PFSK-1 (cell line): Measurements from ENCODE around the gene SEPTIN2. TPM values are rescaled to one million over a fixed set of nuclear protein-coding genes. Genes with fewer than 3 reads are reported as not detected.

Experiments
- FOXP2 ChIP-seq: optimal IDR thresholded peaks from 2 replicates; pipeline ENCODE3; 2011; ENCODE audit warnings: borderline replicate concordance, control low read depth, inconsistent platforms; ENCODE audit not compliant: insufficient read depth; ENCODE audit errors: extremely low read length, extremely low read depth
- POLR2AphosphoS5 ChIP-seq: IDR thresholded peaks from 2 replicates; pipeline ENCODE4 v1.6.1; 2012; ENCODE audit warnings: low read depth, mild to moderate bottlenecking, control low read depth, low read length, moderate library complexity
- SIN3A ChIP-seq: IDR thresholded peaks from 2 replicates; pipeline ENCODE4 v1.6.1; 2012; ENCODE audit warnings: mild to moderate bottlenecking, low read length, moderate library complexity, borderline replicate concordance; ENCODE audit not compliant: insufficient read depth
- TAF1 ChIP-seq: IDR thresholded peaks from 2 replicates; pipeline ENCODE4 v1.6.1; 2012; ENCODE audit warnings: low read length, control low read depth, borderline replicate concordance; ENCODE audit not compliant: insufficient read depth
- polyA plus RNA-seq: library from polyadenylated mRNA; unstranded; fragments of >200 nt; gene quantifications from one replicate; pipeline ENCODE4 v1.2.1, GENCODE V29; 2012; ENCODE audit warnings: low read depth, missing spikeins; ENCODE audit not compliant: insufficient read length
- TF ChIP-seq, protein P1 (sequence below), 2 experiments: IDR thresholded peaks; 2 replicates each; pipeline versions ENCODE4 v1.6.1 to v1.8.0; 2011 to 2012; ENCODE audit warnings: low read depth in 2 of 2, low read length in 2 of 2, control low read depth in 1 of 2, inconsistent platforms in 1 of 2, mild to moderate bottlenecking in 1 of 2, moderate library complexity in 1 of 2; ENCODE audit not compliant: insufficient read depth in 1 of 2

Gene SEPTIN2
- polyA plus RNA-seq: 197 TPM

DNA sequence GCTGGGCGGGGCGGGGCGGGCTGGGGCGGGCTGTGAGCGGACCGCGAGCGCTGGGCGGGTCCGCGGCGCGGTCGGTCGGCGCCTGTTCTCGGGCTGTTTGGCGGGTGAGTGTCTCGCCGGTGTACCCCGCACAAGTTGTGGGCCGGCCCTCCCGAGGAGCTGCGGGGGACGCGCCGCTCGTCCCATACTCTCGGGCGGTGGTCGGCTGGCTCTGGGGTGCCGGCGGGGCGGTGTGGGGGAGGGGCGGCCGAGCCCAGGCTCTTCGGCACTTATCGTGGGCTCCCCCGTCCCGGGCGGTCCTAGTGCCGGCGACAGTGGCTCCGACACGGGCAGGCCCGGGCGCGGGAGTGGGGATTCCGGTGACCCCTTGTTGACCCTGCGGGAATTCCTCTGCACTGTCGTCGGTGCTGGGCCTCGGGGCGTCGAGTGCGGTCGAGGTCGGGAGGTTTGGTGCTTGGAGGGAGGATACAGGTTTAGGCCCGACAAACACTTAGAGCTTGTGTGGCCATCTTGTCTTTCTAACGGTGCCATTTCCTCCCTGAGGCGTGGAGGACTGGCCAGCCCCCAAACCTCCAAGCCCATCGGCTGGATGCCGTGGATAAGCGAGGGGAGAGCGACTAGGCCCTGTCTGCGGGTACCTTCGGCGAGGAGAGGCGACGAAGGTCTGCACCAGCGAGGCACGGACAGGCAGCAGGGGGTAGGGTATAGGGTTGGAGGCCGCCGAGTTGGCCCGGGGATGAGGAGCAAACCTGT, at the start of gene SEPTIN2:
SEPTIN2 (plus strand) TSS at position 47 of the 753 bp plus-strand sequence. CDS start 8,308 bp downstream, outside the sequence.
- TF ChIP-seq FOXP2: no peak
- TF ChIP-seq TAF1: peak; percentile 12; the same call in 1 of the 2 replicates
- peak; percentile 25; the same call in 1 of the 2 replicates for TF ChIP-seq SIN3A
- no peak; the same call in none of the 2 replicates for TF ChIP-seq POLR2AphosphoS5
- TF ChIP-seq, protein P1, sequence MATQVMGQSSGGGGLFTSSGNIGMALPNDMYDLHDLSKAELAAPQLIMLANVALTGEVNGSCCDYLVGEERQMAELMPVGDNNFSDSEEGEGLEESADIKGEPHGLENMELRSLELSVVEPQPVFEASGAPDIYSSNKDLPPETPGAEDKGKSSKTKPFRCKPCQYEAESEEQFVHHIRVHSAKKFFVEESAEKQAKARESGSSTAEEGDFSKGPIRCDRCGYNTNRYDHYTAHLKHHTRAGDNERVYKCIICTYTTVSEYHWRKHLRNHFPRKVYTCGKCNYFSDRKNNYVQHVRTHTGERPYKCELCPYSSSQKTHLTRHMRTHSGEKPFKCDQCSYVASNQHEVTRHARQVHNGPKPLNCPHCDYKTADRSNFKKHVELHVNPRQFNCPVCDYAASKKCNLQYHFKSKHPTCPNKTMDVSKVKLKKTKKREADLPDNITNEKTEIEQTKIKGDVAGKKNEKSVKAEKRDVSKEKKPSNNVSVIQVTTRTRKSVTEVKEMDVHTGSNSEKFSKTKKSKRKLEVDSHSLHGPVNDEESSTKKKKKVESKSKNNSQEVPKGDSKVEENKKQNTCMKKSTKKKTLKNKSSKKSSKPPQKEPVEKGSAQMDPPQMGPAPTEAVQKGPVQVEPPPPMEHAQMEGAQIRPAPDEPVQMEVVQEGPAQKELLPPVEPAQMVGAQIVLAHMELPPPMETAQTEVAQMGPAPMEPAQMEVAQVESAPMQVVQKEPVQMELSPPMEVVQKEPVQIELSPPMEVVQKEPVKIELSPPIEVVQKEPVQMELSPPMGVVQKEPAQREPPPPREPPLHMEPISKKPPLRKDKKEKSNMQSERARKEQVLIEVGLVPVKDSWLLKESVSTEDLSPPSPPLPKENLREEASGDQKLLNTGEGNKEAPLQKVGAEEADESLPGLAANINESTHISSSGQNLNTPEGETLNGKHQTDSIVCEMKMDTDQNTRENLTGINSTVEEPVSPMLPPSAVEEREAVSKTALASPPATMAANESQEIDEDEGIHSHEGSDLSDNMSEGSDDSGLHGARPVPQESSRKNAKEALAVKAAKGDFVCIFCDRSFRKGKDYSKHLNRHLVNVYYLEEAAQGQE (IDR thresholded peaks at IDR 0.05; ENCODE audit: insufficient read depth in 1 of 2, low read depth in 2 of 2, low read length in 2 of 2): no peak

DNA sequence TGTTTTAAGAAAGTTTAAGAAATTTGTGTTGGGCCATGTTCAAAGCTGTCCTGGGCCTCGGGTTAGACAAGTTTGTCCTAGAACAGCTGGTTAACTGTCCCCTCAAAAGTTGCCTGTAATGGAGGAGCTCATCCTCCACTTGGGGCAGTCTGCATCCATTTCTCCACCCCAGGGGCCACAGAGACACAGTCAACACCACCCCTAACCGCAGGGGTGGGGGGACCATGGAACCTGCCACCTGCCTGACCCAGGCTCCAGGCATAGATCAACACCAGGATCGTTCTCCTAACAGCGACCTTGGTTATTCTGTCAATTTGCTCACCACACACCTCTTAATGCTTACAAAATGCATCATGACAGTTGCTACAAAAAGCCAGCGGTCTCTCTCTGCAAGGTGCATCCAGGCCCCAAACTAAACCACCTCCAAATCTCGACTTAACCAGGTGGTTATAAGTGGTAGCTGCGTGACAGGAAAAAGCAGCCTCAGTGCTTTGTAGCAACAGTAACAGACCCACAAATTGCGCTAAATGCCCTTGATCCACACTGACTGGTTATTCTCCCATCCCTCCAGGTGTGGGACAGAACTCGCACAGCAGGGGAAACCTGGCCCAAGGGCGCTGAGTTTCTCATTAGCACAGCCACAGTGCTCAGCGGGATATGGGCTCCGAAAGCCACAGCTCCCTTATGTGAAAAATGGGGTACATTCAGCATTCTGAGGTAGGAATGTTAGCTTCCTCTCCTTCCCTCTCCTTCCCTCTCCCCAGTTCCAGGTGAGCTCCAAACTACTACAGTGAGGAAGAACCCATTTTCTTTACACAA, 48.3 kb upstream of the SEPTIN2 start:
- TF ChIP-seq POLR2AphosphoS5: no peak
- TF ChIP-seq SIN3A: no peak
- no peak for TF ChIP-seq TAF1
- TF ChIP-seq, protein P1 (IDR thresholded peaks at IDR 0.05; ENCODE audit: insufficient read depth in 1 of 2, low read depth in 2 of 2, low read length in 2 of 2): no peak
- no peak for TF ChIP-seq FOXP2

DNA sequence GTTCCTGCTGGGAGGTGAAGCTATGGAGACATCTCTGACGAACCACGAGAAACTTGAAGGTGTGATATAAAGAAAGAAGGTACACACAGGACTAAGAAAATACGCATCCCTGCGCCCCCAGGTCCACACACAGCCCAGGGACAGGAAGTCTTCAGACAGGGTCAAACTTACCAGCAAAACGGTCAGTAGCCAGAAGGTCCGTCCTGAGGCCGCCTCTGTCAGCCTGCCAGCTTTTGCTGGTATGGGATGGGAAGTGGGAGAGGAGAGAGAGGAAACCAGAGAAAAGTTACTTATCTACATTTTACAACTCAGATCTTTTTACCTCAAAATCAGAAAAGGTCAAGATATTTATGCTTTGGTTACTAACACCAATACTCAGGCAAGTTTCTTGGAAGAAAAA, 47.4 kb upstream of the SEPTIN2 start:
- no peak for TF ChIP-seq TAF1
- TF ChIP-seq SIN3A: no peak
- TF ChIP-seq POLR2AphosphoS5: no peak
- TF ChIP-seq, protein P1 (IDR thresholded peaks at IDR 0.05; ENCODE audit: insufficient read depth in 1 of 2, low read depth in 2 of 2, low read length in 2 of 2): no peak
- no peak for TF ChIP-seq FOXP2

DNA sequence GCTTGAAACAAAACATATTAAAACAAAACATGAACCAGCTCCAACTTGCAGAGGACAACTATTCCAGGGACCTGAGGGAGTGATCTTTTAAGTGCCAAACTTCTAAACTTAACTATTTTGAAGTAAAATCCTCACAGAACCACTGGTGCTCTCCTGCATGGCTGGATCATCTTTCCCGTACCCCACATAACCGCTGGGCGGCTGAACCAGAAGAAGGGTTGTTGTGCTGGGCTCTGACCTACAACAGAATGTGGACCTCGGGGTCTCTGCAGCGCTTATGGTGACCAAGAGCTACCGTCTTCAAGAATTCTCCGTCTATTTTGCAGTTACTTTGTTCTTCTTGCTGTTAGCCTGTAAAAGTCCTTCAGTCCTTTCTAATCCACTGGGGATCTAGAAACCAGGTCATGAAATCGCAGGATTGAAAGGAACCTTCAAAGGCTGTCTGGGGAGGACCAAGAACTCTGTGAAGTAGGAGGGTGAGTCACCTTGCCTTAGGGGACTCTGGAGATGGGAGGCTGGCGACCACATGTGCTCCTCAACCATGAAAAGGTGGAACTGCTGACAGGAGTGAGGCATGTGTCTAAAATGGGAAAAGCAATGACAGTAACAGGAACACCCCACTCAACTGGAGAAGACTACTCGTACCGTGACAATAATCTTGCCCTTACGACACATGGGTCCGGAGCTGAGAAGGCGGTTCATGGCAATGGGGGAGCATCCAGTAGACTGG, 46.8 kb upstream of the SEPTIN2 start:
- no peak for TF ChIP-seq TAF1
- TF ChIP-seq POLR2AphosphoS5: no peak
- TF ChIP-seq FOXP2: no peak
- TF ChIP-seq SIN3A: no peak
